ENCODE data around the gene DPP4.

DNA sequence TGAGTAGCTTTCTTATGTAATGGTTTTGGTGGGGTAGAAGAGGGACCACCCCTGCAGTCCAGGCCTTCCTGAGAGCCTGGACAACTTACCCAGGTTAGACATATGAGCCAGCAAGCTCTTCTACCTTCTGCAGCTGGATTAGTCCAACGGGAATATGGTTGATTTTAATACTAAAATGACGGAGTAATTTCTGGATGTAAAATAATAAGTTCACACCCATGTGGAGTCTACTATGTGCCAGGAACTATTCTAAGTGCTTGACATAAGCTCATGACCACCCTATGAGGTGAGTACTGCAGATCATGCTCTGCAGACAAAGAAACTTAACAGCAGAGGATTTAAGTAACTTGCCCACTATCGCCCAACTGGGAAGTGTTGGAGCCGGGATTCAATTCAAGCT, 45.5 kb downstream of the DPP4 start:
- TF ChIP-seq POLR2A (IDR thresholded peaks at IDR 0.05): no peak
- TF ChIP-seq, protein P1, sequence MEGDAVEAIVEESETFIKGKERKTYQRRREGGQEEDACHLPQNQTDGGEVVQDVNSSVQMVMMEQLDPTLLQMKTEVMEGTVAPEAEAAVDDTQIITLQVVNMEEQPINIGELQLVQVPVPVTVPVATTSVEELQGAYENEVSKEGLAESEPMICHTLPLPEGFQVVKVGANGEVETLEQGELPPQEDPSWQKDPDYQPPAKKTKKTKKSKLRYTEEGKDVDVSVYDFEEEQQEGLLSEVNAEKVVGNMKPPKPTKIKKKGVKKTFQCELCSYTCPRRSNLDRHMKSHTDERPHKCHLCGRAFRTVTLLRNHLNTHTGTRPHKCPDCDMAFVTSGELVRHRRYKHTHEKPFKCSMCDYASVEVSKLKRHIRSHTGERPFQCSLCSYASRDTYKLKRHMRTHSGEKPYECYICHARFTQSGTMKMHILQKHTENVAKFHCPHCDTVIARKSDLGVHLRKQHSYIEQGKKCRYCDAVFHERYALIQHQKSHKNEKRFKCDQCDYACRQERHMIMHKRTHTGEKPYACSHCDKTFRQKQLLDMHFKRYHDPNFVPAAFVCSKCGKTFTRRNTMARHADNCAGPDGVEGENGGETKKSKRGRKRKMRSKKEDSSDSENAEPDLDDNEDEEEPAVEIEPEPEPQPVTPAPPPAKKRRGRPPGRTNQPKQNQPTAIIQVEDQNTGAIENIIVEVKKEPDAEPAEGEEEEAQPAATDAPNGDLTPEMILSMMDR (IDR thresholded peaks at IDR 0.05): no peak
